SK-N-MC (cell line): ENCODE data around the gene HNF4A.

Experiments
- DNase-seq: peaks from one replicate; pipeline ENCODE4 v3.0.0-alpha.2; 2011; ENCODE audit warnings: low read depth, low spot score
- H3K27ac ChIP-seq: fragments of 200-600 bp; sonication (generic); 2 replicates; pipeline ENCODE4 v1.5.1; 2016; ENCODE audit warnings: mixed run types
- H3K36me3 ChIP-seq: fragments of 200-600 bp; sonication (generic); 2 replicates; pipeline ENCODE4 v1.6.1; 2017; ENCODE audit warnings: antibody characterized with exemption, low read length, mixed read lengths; ENCODE audit not compliant: insufficient read depth
- H3K4me3 ChIP-seq: fragments of 200-600 bp; sonication (generic); 2 replicates; pipeline ENCODE4 v1.5.1; 2016
- H3K9ac ChIP-seq: fragments of 200-600 bp; sonication (generic); 2 replicates; pipeline ENCODE4 v1.8.0; 2017; ENCODE audit warnings: mixed run types, mixed read lengths; ENCODE audit not compliant: insufficient read length
- H3K9me3 ChIP-seq: fragments of 200-600 bp; sonication (generic); 2 replicates; pipeline ENCODE4 v1.6.1; 2017; ENCODE audit warnings: low read depth, mild to moderate bottlenecking, antibody characterized with exemption, low read length, moderate library complexity, mixed read lengths
- EZH2 ChIP-seq: fragments of 200-600 bp; sonication (generic); IDR thresholded peaks from one replicate; pipeline ENCODE4 v1.6.1; 2017; ENCODE audit warnings: antibody characterized with exemption
- FOXP2 ChIP-seq: optimal IDR thresholded peaks from 2 replicates; pipeline ENCODE3; 2011; ENCODE audit warnings: mild to moderate bottlenecking, moderate library complexity; ENCODE audit not compliant: insufficient read depth; ENCODE audit errors: extremely low read length, control extremely low read depth
- POLR2AphosphoS5 ChIP-seq: IDR thresholded peaks from 2 replicates; pipeline ENCODE4 v1.6.1; 2012; ENCODE audit warnings: mild to moderate bottlenecking, low read depth, low read length, borderline replicate concordance

HNF4A gene

GRCh38 chr20:44392776-44393607, 37.5 kb downstream of the HNF4A start:
- no peak for DNase-seq
- H3K9me3 ChIP-seq = no peaks in the 10 kb centered on the region
- no peak for TF ChIP-seq EZH2
- no peak for TF ChIP-seq POLR2AphosphoS5
- no peak for TF ChIP-seq FOXP2
- H3K36me3 ChIP-seq = no peaks in the 10 kb centered on the region
- no peak overlapping the region for H3K27ac ChIP-seq
- no peak overlapping the region for H3K4me3 ChIP-seq
- no peak overlapping the region for H3K9ac ChIP-seq

GRCh38 chr20:44393608-44394451, 38.3 kb downstream of the HNF4A start:
- no peak for DNase-seq
- Histone ChIP-seq H3K27ac (no peak overlapping the region), H3K36me3 (no peaks in the 10 kb centered on the region), H3K9ac (no peak overlapping the region), H3K4me3 (no peak overlapping the region), H3K9me3 (no peaks in the 10 kb centered on the region)
- TF ChIP-seq FOXP2 = no peak
- TF ChIP-seq POLR2AphosphoS5 = no peak
- no peak for TF ChIP-seq EZH2

GRCh38 chr20:44394452-44394701, 38.9 kb downstream of the HNF4A start:
- DNase-seq = no peak
- Histone ChIP-seq H3K27ac (no peak overlapping the region), H3K9me3 (no peaks in the 10 kb centered on the region), H3K36me3 (no peaks in the 10 kb centered on the region), H3K4me3 (no peak overlapping the region), H3K9ac (no peak overlapping the region)
- TF ChIP-seq EZH2 (no peak), POLR2AphosphoS5 (no peak), FOXP2 (no peak)

GRCh38 chr20:44394702-44395460, 39.4 kb downstream of the HNF4A start:
- no peak overlapping the region for H3K27ac ChIP-seq
- no peak for TF ChIP-seq POLR2AphosphoS5
- TF ChIP-seq FOXP2 = no peak
- TF ChIP-seq EZH2 = no peak
- no peaks in the 10 kb centered on the region for H3K36me3 ChIP-seq
- no peak overlapping the region for H3K9ac ChIP-seq
- H3K4me3 ChIP-seq = no peak overlapping the region
- no peaks in the 10 kb centered on the region for H3K9me3 ChIP-seq
- no peak for DNase-seq

GRCh38 chr20:44395461-44396340, 40.2 kb downstream of the HNF4A start:
- no peaks in the 10 kb centered on the region for H3K9me3 ChIP-seq
- no peak overlapping the region for H3K4me3 ChIP-seq
- no peak for DNase-seq
- no peaks in the 10 kb centered on the region for H3K36me3 ChIP-seq
- no peak for TF ChIP-seq EZH2
- no peak for TF ChIP-seq POLR2AphosphoS5
- TF ChIP-seq FOXP2 = no peak
- H3K9ac ChIP-seq = no peak overlapping the region
- H3K27ac ChIP-seq = no peak overlapping the region

GRCh38 chr20:44396369-44397130, 41.1 kb downstream of the HNF4A start:
- Histone ChIP-seq H3K9ac (no peak overlapping the region), H3K4me3 (no peak overlapping the region), H3K27ac (no peak overlapping the region), H3K36me3 (no peaks in the 10 kb centered on the region), H3K9me3 (no peaks in the 10 kb centered on the region)
- no peak for DNase-seq
- TF ChIP-seq POLR2AphosphoS5 = no peak
- no peak for TF ChIP-seq EZH2
- no peak for TF ChIP-seq FOXP2

- DNase-seq = no peak
- Histone ChIP-seq H3K36me3 (no peaks in the 10 kb centered on the region), H3K9ac (no peak overlapping the region), H3K9me3 (no peaks in the 10 kb centered on the region), H3K27ac (no peak overlapping the region), H3K4me3 (no peak overlapping the region)
- no peak for TF ChIP-seq FOXP2
- no peak for TF ChIP-seq EZH2
- TF ChIP-seq POLR2AphosphoS5 = no peak
Measured at GRCh38 chr20:44398335-44398734, 42.8 kb downstream of the HNF4A start.
